NT2/D1 (cell line): ENCODE results near the gene PLS1.

ENCODE experiments used
- SUZ12 ChIP-seq: IDR thresholded peaks from 2 replicates; pipeline ENCODE4 v1.6.1; 2011; ENCODE audit not compliant: insufficient read length, insufficient read depth; ENCODE audit errors: extremely low read depth
- ZNF274 ChIP-seq: IDR thresholded peaks from 2 replicates; pipeline ENCODE4 v1.6.1; 2011; ENCODE audit warnings: mild to moderate bottlenecking, low read depth, low read length

DNA sequence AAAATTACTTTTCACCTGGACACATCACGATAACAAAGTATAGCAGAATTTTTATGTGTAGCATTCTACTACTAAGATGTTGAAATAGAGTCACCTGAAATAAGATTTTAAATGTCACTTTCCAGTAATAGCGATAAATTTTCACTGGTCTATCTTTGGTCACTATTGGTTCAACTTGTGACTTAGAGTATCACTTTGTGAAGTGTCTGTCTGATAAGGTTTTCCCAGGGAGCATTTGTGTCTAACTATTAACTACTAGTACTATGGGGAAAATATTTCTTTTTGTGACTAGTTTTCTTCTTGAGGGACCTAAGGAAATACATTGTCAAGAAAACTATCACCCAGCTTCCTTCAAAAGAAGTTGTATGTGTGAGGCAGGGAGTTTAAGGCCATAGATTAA, 138.6 kb downstream of the PLS1 start:
- TF ChIP-seq ZNF274 (no peak), SUZ12 (no peak)
